ENCODE measurements around the gene TRERF1. TPM values are rescaled to one million over a fixed set of nuclear protein-coding genes. Genes with fewer than 3 reads are reported as not detected.
"Not testable (repeated sequence)": the region's sequence is repeated elsewhere in the genome, so short reads cannot be mapped to it uniquely, and the experiment has no call there.

The TRERF1 gene
- total RNA-seq, 1 donor = 9.8 TPM

- no peaks in the 10 kb centered on the region for H3K27me3 ChIP-seq (ENCODE audit: insufficient read depth, low read length)
- H3K4me3 ChIP-seq (ENCODE audit: low read length) = no peak overlapping the region
- H3K4me1 ChIP-seq (ENCODE audit: insufficient read depth, low read length) = peaks cover 16% of the 10 kb centered on the region
- no peaks in the 10 kb centered on the region for H3K9me3 ChIP-seq (ENCODE audit: low read depth, low read length)
These were observed 111.7 kb downstream of the TRERF1 start for GRCh38 chr6:42339991-42340401.

DNA sequence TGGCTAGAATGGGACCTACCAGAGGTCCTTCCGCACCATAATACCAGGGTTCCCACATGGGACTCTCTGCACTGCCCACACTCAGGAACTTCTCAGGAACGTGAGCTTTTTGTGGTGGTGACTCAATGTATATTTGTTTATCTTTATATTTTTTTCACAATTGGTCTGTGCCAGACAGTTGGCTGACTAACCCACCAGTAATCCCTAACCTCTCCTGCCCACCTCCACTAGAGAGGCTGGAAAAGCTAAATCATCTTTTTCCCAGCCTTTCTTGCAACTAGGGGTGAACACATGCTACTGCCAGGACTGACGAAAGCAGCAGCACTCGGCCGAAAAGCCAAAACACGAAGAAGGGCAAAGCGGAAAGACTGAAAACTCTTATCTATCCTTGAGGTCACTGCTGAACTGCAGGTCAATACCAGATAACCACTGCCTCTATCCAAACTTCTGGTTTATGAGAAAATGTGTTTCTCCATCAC lies 112.9 kb downstream of the TRERF1 start:
- Histone ChIP-seq H3K4me1 (ENCODE audit: insufficient read depth, low read length) (peaks cover 28% of the 10 kb centered on the region), H3K4me3 (ENCODE audit: low read length) (no peak overlapping the region), H3K27me3 (ENCODE audit: insufficient read depth, low read length) (no peaks in the 10 kb centered on the region), H3K9me3 (ENCODE audit: low read depth, low read length) (no peaks in the 10 kb centered on the region)

- peaks cover 34% of the 10 kb centered on the region for H3K4me1 ChIP-seq (ENCODE audit: insufficient read depth, low read length)
- H3K27me3 ChIP-seq (ENCODE audit: insufficient read depth, low read length) = no peaks in the 10 kb centered on the region
- H3K9me3 ChIP-seq (ENCODE audit: low read depth, low read length) = no peaks in the 10 kb centered on the region
- no peak overlapping the region for H3K4me3 ChIP-seq (ENCODE audit: low read length)
These were observed 113.6 kb downstream of the TRERF1 start for GRCh38 chr6:42337985-42338743.

- Histone ChIP-seq H3K4me3 (ENCODE audit: low read length) (no peak overlapping the region), H3K27me3 (ENCODE audit: insufficient read depth, low read length) (no peaks in the 10 kb centered on the region), H3K9me3 (ENCODE audit: low read depth, low read length) (no peaks in the 10 kb centered on the region), H3K4me1 (ENCODE audit: insufficient read depth, low read length) (peaks cover 47% of the 10 kb centered on the region)
These were observed 115.3 kb downstream of the TRERF1 start for GRCh38 chr6:42336431-42336830.

GRCh38 chr6:42335896-42336295 lies 115.8 kb downstream of the TRERF1 start:
- Histone ChIP-seq H3K4me3 (ENCODE audit: low read length) (no peak overlapping the region), H3K4me1 (ENCODE audit: insufficient read depth, low read length) (peaks cover 47% of the 10 kb centered on the region), H3K27me3 (ENCODE audit: insufficient read depth, low read length) (no peaks in the 10 kb centered on the region), H3K9me3 (ENCODE audit: low read depth, low read length) (no peaks in the 10 kb centered on the region)

DNA sequence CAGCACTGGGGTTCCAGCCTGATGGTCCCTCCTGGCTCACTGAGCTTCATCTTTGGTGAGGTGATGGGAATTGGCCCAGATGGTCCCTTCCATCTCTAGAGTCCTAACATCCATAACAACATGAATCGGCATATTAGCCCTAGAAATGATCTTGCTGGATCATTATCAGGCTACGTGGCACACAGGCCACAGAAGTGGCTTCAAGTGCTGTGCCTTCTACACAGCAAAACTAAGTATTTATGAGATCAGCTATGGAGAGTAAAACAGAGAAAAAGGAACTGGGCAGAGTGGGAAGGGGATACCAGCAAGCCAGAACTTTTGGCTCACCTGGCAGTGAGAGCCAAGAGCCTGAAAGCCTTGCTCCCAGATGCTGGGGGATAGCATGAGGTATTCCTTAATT lies 116.9 kb downstream of the TRERF1 start:
- Histone ChIP-seq H3K4me3 (ENCODE audit: low read length) (no peak overlapping the region), H3K9me3 (ENCODE audit: low read depth, low read length) (no peaks in the 10 kb centered on the region), H3K27me3 (ENCODE audit: insufficient read depth, low read length) (no peaks in the 10 kb centered on the region), H3K4me1 (ENCODE audit: insufficient read depth, low read length) (peaks cover 47% of the 10 kb centered on the region)

DNA sequence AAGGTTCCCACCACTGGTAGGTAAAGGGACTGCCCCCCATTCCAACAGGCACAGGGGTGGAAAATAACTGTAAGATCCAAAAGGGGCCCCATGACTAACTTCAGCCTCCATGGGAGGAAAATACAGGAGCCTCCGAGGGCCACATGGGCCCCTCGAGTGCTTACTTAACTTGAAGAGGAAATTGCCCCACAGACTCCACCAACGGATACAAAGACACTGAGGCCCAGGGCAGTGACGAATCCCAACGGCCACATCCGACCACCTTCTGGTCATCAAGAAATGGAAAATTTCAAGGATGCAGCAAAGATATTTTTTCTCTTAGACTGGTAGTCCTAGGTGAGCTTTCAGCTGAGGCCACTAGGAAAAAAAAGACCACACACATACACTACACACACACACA lies 118.1 kb downstream of the TRERF1 start:
- no peaks in the 10 kb centered on the region for H3K9me3 ChIP-seq (ENCODE audit: low read depth, low read length)
- H3K4me1 ChIP-seq (ENCODE audit: insufficient read depth, low read length) = peaks cover 51% of the 10 kb centered on the region
- no peak overlapping the region for H3K4me3 ChIP-seq (ENCODE audit: low read length)
- no peaks in the 10 kb centered on the region for H3K27me3 ChIP-seq (ENCODE audit: insufficient read depth, low read length)

DNA sequence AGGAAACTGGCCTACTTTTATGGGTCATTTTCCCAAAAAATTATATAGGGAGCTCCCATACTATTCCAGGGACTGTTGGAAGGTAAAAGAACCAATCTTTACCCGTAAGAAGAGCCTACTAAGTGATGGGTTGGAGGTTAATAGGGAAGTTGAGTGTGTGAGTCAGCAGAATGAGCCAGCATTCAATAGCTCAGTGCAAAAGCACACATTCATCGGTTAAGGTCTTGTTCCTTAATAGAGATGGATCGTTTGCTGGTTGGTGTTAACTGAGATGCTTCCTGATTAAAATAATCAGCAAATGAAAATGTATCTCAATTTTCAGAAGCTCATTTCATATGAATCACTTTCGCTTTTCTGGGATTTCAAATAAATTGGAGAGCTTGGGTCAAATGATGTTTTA lies 118.8 kb downstream of the TRERF1 start:
- H3K4me1 ChIP-seq (ENCODE audit: insufficient read depth, low read length) = peaks cover 51% of the 10 kb centered on the region
- H3K4me3 ChIP-seq (ENCODE audit: low read length) = no peak overlapping the region
- H3K27me3 ChIP-seq (ENCODE audit: insufficient read depth, low read length) = no peaks in the 10 kb centered on the region
- H3K9me3 ChIP-seq (ENCODE audit: low read depth, low read length) = no peaks in the 10 kb centered on the region

DNA sequence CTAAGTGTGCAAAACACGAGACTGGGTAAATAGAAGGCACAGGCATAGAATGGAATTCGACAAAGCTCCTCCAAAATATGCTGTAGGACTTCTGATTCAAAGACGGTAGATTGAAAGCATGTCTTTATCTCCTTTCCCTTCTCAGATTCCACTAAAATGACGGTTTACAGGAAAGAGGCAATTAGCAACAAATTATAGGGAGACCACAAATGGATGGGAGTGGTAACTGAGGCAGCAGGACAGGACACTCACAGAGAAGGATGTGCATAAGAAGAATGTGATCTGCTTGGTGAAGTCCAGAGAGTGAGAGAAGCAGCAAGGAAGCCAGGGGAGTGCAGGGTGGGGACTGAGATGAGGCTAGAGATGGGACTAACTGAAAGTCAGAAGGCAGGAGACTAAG lies 120.7 kb downstream of the TRERF1 start:
- no peaks in the 10 kb centered on the region for H3K27me3 ChIP-seq (ENCODE audit: insufficient read depth, low read length)
- H3K9me3 ChIP-seq (ENCODE audit: low read depth, low read length) = no peaks in the 10 kb centered on the region
- H3K4me3 ChIP-seq (ENCODE audit: low read length) = no peak overlapping the region
- peaks cover 60% of the 10 kb centered on the region for H3K4me1 ChIP-seq (ENCODE audit: insufficient read depth, low read length)

DNA sequence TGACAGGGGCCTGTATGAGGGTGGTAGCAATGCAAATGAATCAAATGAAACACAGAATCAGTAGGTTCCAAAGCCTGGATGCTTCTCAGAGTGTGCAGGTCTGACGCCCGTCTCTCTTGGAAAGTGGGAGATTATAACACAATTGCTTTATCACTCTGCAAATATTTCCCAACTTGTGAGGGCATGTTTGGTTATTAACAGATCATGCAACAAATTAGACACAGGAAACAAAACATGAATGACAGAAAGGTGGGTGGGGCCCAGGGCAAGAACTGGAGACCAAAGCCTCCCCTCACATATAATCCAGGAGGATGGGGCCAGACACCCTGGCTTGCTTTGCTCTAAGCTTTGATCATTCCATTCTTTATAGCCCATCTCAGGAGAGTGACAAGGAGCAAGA lies 125.5 kb downstream of the TRERF1 start:
- no peaks in the 10 kb centered on the region for H3K27me3 ChIP-seq (ENCODE audit: insufficient read depth, low read length)
- peaks cover 30% of the 10 kb centered on the region for H3K4me1 ChIP-seq (ENCODE audit: insufficient read depth, low read length)
- H3K9me3 ChIP-seq (ENCODE audit: low read depth, low read length) = no peaks in the 10 kb centered on the region

DNA sequence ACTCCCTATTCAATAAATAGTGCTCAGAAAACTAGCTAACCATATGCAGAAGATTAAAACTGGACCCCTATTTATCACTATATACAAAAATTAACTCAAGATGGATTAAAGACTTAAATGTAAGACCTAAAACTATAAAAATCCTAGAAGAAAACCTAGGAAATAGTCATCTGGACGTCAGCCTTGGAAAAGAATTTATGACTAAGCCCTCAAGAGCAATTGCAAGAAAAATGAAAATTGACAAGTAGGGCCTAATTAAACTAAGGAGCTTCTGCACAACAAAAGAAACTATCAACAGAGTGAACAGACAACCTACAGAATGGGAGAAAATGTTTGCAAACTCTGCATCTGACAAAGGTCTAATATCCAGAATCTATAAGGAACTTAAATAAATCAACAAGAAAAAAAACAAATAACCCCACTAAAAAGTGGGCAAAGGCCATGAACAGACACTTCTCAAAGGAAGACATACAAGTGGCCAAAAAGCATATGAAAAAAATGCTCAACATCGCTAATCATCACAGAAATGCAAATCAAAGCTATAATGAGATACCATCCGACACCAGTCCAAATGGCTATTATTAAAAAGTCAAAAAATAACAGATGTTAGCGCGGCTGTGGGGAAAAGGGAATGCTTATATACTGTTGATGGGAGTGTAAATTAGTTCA lies 126.9 kb downstream of the TRERF1 start:
- H3K4me3 ChIP-seq (ENCODE audit: low read length); H3K27me3 ChIP-seq (ENCODE audit: insufficient read depth, low read length); H3K9me3 ChIP-seq (ENCODE audit: low read depth, low read length): not testable (repeated sequence)
- H3K4me1 ChIP-seq (ENCODE audit: insufficient read depth, low read length) = peaks cover 36% of the 10 kb centered on the region

More for the DNA sequence above, 125.5 kb downstream of the TRERF1 start:
- H3K4me3 ChIP-seq (ENCODE audit: low read length) = no peak overlapping the region

- no peaks in the 10 kb centered on the region for H3K27me3 ChIP-seq (ENCODE audit: insufficient read depth, low read length)
- H3K4me1 ChIP-seq (ENCODE audit: insufficient read depth, low read length) = peaks cover 47% of the 10 kb centered on the region
- no peaks in the 10 kb centered on the region for H3K9me3 ChIP-seq (ENCODE audit: low read depth, low read length)
- no peak overlapping the region for H3K4me3 ChIP-seq (ENCODE audit: low read length)
These were observed 129.1 kb downstream of the TRERF1 start for GRCh38 chr6:42322676-42323075.

- Histone ChIP-seq H3K27me3 (ENCODE audit: insufficient read depth, low read length) (no peaks in the 10 kb centered on the region), H3K4me3 (ENCODE audit: low read length) (no peak overlapping the region), H3K4me1 (ENCODE audit: insufficient read depth, low read length) (peaks cover 50% of the 10 kb centered on the region), H3K9me3 (ENCODE audit: low read depth, low read length) (no peaks in the 10 kb centered on the region)
These were observed 129.8 kb downstream of the TRERF1 start for GRCh38 chr6:42321976-42322375.

- Histone ChIP-seq H3K27me3 (ENCODE audit: insufficient read depth, low read length) (no peaks in the 10 kb centered on the region), H3K9me3 (ENCODE audit: low read depth, low read length) (no peaks in the 10 kb centered on the region), H3K4me3 (ENCODE audit: low read length) (no peak overlapping the region), H3K4me1 (ENCODE audit: insufficient read depth, low read length) (peaks cover 50% of the 10 kb centered on the region)
These were observed 131.0 kb downstream of the TRERF1 start for GRCh38 chr6:42320762-42321161.

DNA sequence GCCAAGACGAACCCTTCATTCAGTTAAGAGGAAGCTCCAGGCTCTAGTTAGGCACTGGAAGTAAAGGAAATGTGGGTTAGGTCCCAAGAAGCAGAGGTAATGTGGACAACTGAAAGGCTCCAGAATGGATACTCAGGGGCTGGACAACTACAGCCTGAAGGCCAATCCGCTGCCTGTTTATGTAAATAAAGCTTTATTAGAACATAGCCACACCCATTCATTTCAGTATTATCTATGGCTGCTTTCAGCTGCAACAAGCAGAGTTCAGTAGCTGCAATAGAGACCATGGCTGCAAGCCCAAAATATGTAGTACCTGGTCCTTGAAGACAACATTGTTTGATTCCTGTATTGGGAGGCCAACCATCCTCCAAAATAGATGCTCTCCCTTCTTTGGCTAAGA lies 133.2 kb downstream of the TRERF1 start:
- no peaks in the 10 kb centered on the region for H3K27me3 ChIP-seq (ENCODE audit: insufficient read depth, low read length)
- no peak overlapping the region for H3K4me3 ChIP-seq (ENCODE audit: low read length)
- H3K9me3 ChIP-seq (ENCODE audit: low read depth, low read length) = no peaks in the 10 kb centered on the region
- peaks cover 72% of the 10 kb centered on the region for H3K4me1 ChIP-seq (ENCODE audit: insufficient read depth, low read length)

DNA sequence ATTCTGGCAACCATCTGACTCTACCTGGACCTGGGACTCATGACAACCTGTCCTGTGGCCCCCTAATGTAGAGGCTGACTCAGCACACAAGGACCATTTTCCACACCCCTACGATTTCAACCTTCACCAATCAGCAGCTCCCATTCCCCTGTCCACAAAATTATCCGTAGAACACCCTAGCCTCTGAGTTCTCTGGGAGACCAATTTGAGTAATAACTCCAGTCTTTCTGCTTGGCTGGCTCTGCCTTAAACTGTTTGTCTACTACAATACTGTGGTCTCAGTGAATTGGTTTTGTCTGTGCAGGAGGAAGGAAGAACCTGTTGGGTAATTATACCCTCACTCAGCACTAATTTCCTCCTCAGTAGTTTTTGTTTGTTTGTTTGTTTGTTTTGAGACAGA lies 134.7 kb downstream of the TRERF1 start:
- peaks cover 68% of the 10 kb centered on the region for H3K4me1 ChIP-seq (ENCODE audit: insufficient read depth, low read length)
- H3K27me3 ChIP-seq (ENCODE audit: insufficient read depth, low read length) = no peaks in the 10 kb centered on the region
- H3K4me3 ChIP-seq (ENCODE audit: low read length) = no peak overlapping the region
- H3K9me3 ChIP-seq (ENCODE audit: low read depth, low read length) = no peaks in the 10 kb centered on the region

All from mononuclear cell (primary cell).